ENCODE data around the gene ZNF830.

The ZNF830 gene

DNA sequence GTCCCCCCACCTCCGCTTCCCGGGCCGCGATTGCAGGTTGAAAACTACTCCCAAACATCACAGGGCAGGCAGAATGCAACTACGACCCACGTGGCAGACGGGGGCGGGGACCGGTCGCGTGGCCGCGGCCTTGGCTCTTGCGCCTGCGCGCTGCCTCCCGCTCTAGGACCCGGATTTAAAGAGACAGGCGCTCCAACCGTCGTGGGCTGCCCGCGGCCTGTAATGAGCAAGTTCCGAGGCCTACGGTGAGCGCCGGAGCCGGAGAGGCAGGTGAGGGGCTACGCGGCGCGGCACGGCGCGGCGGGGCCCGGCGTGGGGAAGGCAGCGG, 19.0 kb downstream of the ZNF830 start, which contains the start of gene LIG3:
LIG3 (plus strand) TSS at position 160 of the 328 bp plus-strand sequence. CDS start 2,494 bp downstream, outside the sequence.
- ATAC-seq (ENCODE audit: low read depth) (peak; percentile 80), DNase-seq (ENCODE audit: low spot score in 2 of 2) (peak; percentile 88 to 93)
- no peaks in the 10 kb centered on the region for H3K27me3 Mint-ChIP-seq
- H3K4me1 Mint-ChIP-seq, result peaks cover 20% of the 10 kb centered on the region
- H3K27ac Mint-ChIP-seq, result peak within 1 kb of the TSS; percentile 94
- peaks cover 1% of the 10 kb centered on the region for H3K36me3 Mint-ChIP-seq
- H3K4me3 Mint-ChIP-seq, result peak within 1 kb of the TSS; percentile 90
- H3K9me3 Mint-ChIP-seq, result no peaks in the 10 kb centered on the region

- no peaks in the 10 kb centered on the region for H3K9me3 Mint-ChIP-seq
- H3K27ac Mint-ChIP-seq, result peak overlapping the region; percentile 94
- H3K4me3 Mint-ChIP-seq, result peak overlapping the region; percentile 90
- peaks cover 1% of the 10 kb centered on the region for H3K36me3 Mint-ChIP-seq
- H3K27me3 Mint-ChIP-seq, result no peaks in the 10 kb centered on the region
- peak in 1 of 2 donors; percentile 82 for DNase-seq (ENCODE audit: low spot score in 2 of 2)
- H3K4me1 Mint-ChIP-seq, result peaks cover 22% of the 10 kb centered on the region
- ATAC-seq (ENCODE audit: low read depth), result peak; percentile 81
These were observed 19.6 kb downstream of the ZNF830 start for GRCh38 chr17:34980681-34981537.

DNA sequence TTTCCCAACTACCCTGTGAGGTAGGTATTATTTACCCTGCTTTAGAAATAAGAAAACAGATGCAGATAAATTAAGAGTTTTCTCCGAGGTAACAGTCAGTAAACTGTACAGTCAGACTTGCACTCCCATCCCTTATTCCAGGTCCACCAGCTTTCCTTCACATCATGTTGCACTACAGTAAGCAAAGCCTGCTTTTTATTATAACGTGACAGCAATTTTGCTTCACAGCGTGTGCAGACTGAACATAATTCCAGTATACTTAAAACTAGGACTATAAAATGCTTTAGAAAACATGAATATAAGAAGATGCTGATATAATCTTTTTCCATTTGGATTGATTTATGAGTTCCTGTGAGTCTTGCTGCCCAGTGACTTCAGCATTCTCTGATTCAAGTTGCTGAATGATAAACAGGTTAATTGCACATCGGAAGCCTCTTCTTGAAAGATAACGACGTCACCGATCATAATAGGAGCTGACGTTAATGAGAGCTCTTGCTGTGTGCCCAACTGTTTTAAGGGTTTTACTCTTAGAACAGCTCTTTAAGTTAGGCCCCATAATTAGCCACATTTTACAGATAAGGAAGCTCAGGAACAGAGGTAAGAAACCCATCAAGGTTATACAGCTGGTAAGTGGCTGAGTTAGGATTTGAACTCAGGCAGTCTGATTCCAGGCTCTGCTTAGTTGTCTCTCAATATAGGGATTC, 20.4 kb downstream of the ZNF830 start:
- H3K9me3 Mint-ChIP-seq, result no peaks in the 10 kb centered on the region
- H3K27ac Mint-ChIP-seq, result peak overlapping the region; percentile 94
- ATAC-seq (ENCODE audit: low read depth), result no peak
- DNase-seq (ENCODE audit: low spot score in 2 of 2), result no peak
- no peaks in the 10 kb centered on the region for H3K27me3 Mint-ChIP-seq
- H3K36me3 Mint-ChIP-seq, result peaks cover 4% of the 10 kb centered on the region
- peaks cover 22% of the 10 kb centered on the region for H3K4me1 Mint-ChIP-seq
- H3K4me3 Mint-ChIP-seq, result peak overlapping the region; percentile 90

GRCh38 chr17:34987232-34987631, 25.9 kb downstream of the ZNF830 start:
- ATAC-seq (ENCODE audit: low read depth) (no peak), DNase-seq (ENCODE audit: low spot score in 2 of 2) (no peak)
- Mint-ChIP-seq H3K27me3 (no peaks in the 10 kb centered on the region), H3K36me3 (peaks cover 15% of the 10 kb centered on the region), H3K27ac (no peak overlapping the region), H3K4me1 (peaks cover 10% of the 10 kb centered on the region), H3K4me3 (no peak overlapping the region), H3K9me3 (no peaks in the 10 kb centered on the region)

GRCh38 chr17:34988644-34989043, 27.3 kb downstream of the ZNF830 start:
- DNase-seq (ENCODE audit: low spot score in 2 of 2) (no peak), ATAC-seq (ENCODE audit: low read depth) (no peak)
- Mint-ChIP-seq H3K36me3 (peaks cover 17% of the 10 kb centered on the region), H3K4me1 (peaks cover 5% of the 10 kb centered on the region), H3K27ac (no peak overlapping the region), H3K27me3 (no peaks in the 10 kb centered on the region), H3K9me3 (no peaks in the 10 kb centered on the region), H3K4me3 (no peak overlapping the region)

- ATAC-seq (ENCODE audit: low read depth), result no peak
- H3K4me1 Mint-ChIP-seq, result peaks cover 3% of the 10 kb centered on the region
- H3K36me3 Mint-ChIP-seq, result peaks cover 15% of the 10 kb centered on the region
These were observed 28.1 kb downstream of the ZNF830 start for GRCh38 chr17:34989473-34989872.

GRCh38 chr17:34990921-34991365, 29.6 kb downstream of the ZNF830 start:
- Mint-ChIP-seq H3K36me3 (peaks cover 19% of the 10 kb centered on the region), H3K27me3 (no peaks in the 10 kb centered on the region), H3K4me3 (no peak overlapping the region), H3K27ac (no peak overlapping the region), H3K9me3 (no peaks in the 10 kb centered on the region), H3K4me1 (no peaks in the 10 kb centered on the region)
- no peak for DNase-seq (ENCODE audit: low spot score in 2 of 2)
- ATAC-seq (ENCODE audit: low read depth), result no peak

More at GRCh38 chr17:34989473-34989872, 28.1 kb downstream of the ZNF830 start:
- Mint-ChIP-seq H3K27me3 (no peaks in the 10 kb centered on the region), H3K27ac (no peak overlapping the region), H3K4me3 (no peak overlapping the region), H3K9me3 (no peaks in the 10 kb centered on the region)
- no peak for DNase-seq (ENCODE audit: low spot score in 2 of 2)

DNA sequence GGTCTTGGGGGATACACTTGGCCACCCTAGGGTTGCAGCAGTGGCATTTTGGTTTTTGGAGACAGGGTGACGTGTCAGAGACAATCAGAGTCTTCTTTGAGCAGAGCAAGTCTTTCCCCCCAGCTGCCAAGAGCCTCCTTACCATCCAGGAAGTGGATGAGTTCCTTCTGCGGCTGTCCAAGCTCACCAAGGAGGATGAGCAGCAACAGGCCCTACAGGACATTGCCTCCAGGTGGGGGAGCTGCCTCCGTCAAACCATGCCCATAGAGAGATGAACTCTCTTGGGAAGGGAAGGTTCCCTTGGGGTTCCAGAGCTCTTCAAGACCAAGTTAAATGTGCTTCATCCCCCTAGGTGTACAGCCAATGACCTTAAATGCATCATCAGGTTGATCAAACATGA, 30.3 kb downstream of the ZNF830 start:
- Mint-ChIP-seq H3K4me1 (no peaks in the 10 kb centered on the region), H3K27me3 (no peaks in the 10 kb centered on the region), H3K9me3 (no peaks in the 10 kb centered on the region), H3K36me3 (peaks cover 18% of the 10 kb centered on the region), H3K4me3 (no peak overlapping the region), H3K27ac (no peak overlapping the region)
- DNase-seq (ENCODE audit: low spot score in 2 of 2) (no peak), ATAC-seq (ENCODE audit: low read depth) (no peak)

DNA sequence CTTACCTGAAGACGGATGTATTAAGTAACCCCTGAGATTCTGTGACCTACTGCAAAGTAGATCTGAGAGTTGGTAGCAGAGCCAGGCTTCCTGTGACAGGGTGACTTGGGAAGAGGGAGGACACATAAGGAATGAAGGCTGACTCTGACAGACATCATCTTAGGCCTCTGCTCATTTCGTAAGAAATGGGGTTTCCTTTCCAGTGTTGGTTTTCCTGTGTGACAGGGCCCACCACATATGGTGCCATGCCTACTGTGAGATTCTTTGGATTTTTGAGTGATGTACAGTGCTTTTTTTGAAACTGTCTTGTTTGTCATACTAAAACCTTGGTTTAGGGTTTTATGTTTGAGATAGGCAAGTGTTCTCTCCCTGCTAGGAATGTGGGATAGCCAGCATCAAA, 31.7 kb downstream of the ZNF830 start:
- Mint-ChIP-seq H3K4me1 (peaks cover under 1% of the 10 kb centered on the region), H3K4me3 (no peak overlapping the region), H3K27ac (peak overlapping the region; percentile 67), H3K36me3 (peaks cover 18% of the 10 kb centered on the region), H3K27me3 (no peaks in the 10 kb centered on the region), H3K9me3 (no peaks in the 10 kb centered on the region)
- no peak for DNase-seq (ENCODE audit: low spot score in 2 of 2)
- no peak for ATAC-seq (ENCODE audit: low read depth)

DNA sequence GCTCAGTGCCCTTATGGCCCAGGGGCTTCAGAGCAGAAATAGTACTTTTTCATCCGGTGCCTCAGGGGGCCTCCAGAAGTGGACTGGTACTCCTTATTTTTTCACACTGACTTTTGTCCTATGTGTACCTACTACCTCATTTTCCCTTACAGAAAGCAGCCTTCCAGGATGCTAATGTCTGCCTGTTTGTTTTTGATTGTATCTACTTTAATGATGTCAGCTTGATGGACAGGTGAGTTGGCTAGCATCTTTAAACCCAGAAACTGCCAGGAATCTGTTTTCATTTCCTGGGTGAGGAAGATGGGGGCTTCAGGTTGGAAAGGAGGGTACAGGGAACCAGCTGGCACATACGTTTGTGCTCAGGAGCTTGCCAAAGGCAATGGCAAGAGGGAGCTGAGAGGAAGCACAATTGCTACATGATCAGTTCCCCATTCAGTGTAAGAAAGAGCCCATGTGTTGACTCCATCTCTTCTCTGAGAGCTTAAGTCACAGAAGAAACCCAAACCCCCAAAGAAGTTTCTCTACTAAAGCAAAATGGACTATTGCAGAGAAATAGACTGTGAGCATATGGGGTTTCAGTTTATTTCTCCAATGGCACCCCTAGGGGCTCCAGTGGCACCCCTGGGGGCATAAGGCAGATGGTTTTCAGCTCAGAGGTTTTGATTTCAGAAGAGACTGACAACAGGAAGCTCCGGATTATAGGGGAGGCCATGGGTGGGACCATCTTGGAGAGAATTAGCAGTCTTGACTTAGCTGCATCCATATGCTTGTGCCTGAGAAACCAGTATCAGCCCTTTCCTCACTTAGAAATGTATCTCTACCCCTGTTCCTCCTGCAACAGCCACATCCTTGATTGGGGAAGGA, 35.3 kb downstream of the ZNF830 start:
- Mint-ChIP-seq H3K36me3 (peaks cover 7% of the 10 kb centered on the region), H3K4me3 (no peak overlapping the region), H3K9me3 (no peaks in the 10 kb centered on the region), H3K27ac (no peak overlapping the region), H3K4me1 (peaks cover 4% of the 10 kb centered on the region), H3K27me3 (no peaks in the 10 kb centered on the region)
- no peak for ATAC-seq (ENCODE audit: low read depth)
- DNase-seq (ENCODE audit: low spot score in 2 of 2), result no peak

DNA sequence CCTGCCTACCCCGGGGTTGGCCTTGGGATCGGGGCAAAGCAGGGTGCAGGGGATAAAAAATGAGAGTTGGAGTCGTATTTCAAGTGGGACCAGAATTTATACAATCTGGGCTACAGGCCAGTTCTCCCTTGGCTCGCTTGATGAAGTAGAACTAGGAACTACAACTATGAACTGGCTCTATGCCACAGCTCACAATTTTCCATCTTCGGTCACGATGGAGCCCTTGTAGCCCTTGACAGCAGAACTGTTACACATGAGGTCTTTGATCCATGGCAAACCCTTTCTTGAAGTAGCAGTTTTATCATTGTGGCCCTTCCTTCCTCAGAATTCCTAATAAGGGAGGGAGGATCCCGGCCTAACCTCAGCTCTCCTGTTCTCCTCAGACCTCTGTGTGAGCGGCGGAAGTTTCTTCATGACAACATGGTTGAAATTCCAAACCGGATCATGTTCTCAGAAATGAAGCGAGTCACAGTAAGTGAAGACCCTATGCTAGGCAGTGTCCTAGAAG, 36.1 kb downstream of the ZNF830 start:
- H3K27ac Mint-ChIP-seq, result no peak overlapping the region
- H3K4me3 Mint-ChIP-seq, result no peak overlapping the region
- H3K9me3 Mint-ChIP-seq, result no peaks in the 10 kb centered on the region
- H3K36me3 Mint-ChIP-seq, result peaks cover 11% of the 10 kb centered on the region
- H3K27me3 Mint-ChIP-seq, result no peaks in the 10 kb centered on the region
- ATAC-seq (ENCODE audit: low read depth) (no peak), DNase-seq (ENCODE audit: low spot score in 2 of 2) (no peak)
- H3K4me1 Mint-ChIP-seq, result peaks cover 4% of the 10 kb centered on the region

- Mint-ChIP-seq H3K36me3 (peaks cover 11% of the 10 kb centered on the region), H3K4me3 (no peak overlapping the region), H3K27ac (peak overlapping the region; percentile 19), H3K9me3 (no peaks in the 10 kb centered on the region), H3K27me3 (no peaks in the 10 kb centered on the region), H3K4me1 (peaks cover 4% of the 10 kb centered on the region)
- DNase-seq (ENCODE audit: low spot score in 2 of 2) (peak; percentile 70 to 73), ATAC-seq (ENCODE audit: low read depth) (peak; percentile 99)
These were observed 36.9 kb downstream of the ZNF830 start for GRCh38 chr17:34998205-34998604.

DNA sequence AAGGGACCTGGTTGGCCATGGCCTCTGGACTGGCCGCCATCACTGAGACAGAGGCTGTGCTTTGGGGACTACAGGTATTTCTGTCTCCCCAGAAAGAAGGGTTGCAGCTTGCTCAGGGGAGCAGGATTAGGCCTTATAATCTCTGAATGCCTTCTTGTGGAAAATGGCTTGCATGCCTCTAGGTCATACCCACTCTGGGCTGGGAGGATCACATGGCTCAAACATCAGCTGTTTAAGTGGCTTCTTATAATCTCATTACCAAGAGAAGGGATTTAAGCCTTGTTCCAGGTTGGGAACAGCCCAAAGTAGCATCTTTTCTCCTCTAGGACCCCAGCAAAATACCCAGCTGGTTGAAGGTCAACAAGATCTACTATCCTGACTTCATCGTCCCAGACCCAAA, 38.1 kb downstream of the ZNF830 start:
- H3K9me3 Mint-ChIP-seq, result no peaks in the 10 kb centered on the region
- no peak for ATAC-seq (ENCODE audit: low read depth)
- H3K4me3 Mint-ChIP-seq, result no peak overlapping the region
- peaks cover 11% of the 10 kb centered on the region for H3K36me3 Mint-ChIP-seq
- peaks cover 4% of the 10 kb centered on the region for H3K4me1 Mint-ChIP-seq
- H3K27ac Mint-ChIP-seq, result no peak overlapping the region
- DNase-seq (ENCODE audit: low spot score in 2 of 2), result no peak
- H3K27me3 Mint-ChIP-seq, result no peaks in the 10 kb centered on the region

All from memory B cell (primary cell).